Activated gamma-delta T cell treated with anti-CD3 and anti-CD28 coated beads, Interleukin-2, amount 50 U/mL, for 16 hours (primary cell): ENCODE data around the gene ULBP1.
"Not testable (repeated sequence)": the region's sequence is repeated elsewhere in the genome, so short reads cannot be mapped to it uniquely, and the experiment has no call there.

Experiments used
- DNase-seq: peaks from one replicate; pipeline ENCODE4 v3.0.0-alpha.2; 2020; ENCODE audit warnings: low read depth

The ULBP1 gene

DNA sequence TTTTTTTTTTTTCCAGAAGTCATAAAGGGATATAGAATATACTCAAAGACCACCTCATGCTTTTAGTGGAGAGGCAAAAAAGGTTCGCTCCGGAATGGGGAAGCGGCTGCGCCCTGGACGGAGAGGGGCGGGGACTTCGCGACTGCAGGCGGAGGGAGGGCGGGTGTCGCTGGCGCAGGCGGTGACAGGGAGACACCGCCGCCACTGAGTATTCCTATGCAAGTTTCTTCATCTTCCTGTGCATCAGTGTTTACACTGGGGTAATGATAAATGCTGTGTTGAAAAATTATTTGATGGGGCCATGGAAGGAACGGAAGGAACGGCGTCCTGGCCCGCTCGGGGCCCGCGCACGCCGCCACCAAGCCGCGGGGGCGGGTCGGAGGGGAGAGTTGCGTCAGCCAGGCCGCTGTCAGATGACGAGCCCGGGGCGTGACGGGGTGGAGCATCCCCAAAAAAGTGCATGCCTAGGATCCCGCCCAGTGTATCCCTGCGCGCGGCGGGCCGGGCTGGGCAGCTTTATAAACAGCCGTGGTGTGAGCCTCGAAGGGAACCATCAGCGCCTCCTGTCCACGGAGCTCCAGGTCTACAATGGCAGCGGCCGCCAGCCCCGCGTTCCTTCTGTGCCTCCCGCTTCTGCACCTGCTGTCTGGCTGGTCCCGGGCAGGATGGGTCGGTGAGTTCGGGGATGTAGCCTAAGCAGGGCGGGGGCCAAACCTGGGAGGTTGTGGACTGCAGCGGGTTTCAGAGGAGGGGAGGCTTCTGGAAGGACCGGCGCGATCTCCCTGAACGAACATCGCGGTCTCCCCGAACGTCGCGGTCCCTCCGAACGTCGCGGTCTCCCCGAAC, at the start of gene ULBP1:
ULBP1 (plus strand) TSS at position 482 of the 846 bp plus-strand sequence; CDS start at position 589, 107 bp downstream.
- DNase-seq: peak; percentile 51

DNA sequence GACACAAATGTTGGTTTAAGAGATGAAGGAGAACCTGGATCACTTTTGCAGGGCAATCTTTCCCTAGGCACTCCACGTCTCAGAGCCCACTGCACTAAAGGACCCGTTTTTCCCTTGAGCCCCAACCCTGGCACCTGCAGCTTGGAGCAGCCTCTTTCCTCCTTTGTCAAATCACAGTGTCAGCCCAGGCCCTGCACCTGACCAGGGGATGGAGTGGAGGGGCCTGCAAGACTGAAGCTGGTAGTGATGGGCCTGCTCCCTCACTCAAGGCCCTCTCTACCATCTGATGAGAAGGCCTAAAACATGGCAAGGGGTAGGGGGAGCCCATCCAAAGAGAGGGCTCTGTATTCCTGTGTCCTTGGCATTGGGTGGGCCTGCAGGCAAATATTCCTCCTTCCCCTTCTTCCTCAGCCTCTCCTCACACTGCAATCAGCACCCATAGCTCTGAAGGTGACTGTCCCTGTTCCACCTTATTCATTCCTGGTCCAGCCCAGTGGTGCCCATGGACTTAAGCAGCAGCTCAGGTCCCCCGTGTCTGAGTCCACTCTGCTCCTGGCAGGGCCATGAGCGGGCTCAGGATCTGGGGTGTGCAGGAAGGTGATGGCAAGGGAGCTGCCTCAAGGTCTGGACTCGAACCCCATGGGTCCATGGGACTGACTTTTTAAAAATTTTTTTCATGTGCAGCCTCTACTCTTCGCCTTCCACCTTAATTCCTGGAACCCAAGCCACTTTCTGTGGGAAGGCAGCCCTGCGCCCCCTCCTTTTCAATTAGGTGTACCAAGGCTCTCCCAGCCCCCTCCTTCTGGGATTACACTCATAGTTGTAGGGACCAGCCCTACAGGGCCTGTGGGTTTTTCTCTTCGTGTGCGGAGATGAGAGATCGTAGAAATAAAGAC, 47.5 kb upstream of the ULBP1 start:
- DNase-seq: no peak

DNA sequence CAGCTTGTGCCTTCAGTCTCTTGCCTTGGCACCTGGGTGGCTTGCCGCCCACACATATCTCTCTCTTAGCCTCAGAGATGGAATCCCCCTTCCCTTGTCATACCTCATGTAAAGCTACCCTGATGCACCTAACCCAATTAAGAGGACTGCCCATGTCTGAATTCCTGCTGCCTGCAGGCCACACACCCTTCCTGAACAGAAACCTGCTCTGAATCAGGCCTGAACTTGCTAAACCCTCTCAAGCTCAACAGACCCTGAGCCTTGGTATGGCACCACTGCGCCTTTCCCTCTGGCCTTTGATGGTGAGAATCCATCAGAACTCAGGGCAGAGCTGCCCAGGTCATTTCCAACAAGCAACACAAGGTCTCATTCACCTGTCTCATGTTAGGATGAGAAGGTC, 46.1 kb upstream of the ULBP1 start:
- no peak for DNase-seq

GRCh38 chr6:149918151-149918905, 45.4 kb upstream of the ULBP1 start:
- DNase-seq: no peak

DNA sequence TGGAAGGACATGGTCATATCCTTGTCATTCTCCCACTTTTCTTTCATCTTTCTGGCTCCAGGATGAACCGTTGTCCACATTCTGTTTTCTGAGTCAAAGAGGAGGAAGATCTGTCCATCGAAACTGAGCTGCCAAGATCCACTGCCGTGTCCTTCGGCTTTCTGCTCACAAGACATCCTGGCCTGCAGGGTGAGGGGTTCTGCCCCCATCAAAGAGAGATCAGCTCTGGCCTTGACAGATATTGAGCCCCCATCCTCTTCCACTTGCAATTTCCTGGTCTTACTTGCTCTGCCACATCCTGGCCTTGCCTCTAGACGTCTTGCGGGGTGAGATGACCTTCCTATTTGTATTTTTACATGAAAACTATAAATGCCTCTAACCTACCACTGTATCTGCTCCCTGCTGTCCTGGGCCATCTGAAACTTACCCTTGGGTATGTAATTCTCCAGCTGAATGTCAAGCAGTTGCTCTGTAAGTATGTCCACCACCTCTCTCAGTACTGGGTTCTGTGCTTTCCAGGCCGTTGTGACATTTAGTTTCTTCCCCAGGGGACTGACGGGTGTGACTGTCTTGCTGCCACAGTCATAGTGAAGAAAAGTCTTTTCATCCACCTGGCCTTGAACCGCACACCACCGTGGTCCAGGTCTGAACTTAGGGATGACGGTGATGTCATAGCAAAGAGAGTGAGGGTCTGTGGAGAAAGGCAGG, 44.5 kb upstream of the ULBP1 start:
- DNase-seq: not testable (repeated sequence)

DNA sequence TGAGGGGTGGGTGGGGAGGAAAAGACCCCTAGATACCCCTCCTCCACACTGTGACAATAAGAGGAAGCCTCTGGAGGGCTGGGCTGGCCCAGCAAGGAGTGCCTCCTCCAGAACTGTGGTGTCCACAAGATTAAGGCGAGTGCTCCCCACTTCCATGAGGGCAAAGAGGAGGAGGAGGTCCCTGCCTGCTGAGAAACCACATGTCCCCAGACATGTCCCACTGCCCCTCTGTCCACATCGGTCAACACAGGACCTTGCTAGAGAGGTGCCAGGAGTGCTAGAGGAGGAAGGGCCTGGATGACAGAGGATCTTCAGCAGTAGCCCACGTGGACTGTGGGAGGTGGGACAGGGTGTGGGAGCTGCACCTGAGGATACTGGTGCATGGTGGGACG, 43.9 kb upstream of the ULBP1 start:
- no peak for DNase-seq

- DNase-seq: no peak
These were observed 42.4 kb upstream of the ULBP1 start for GRCh38 chr6:149921361-149921760.

- not testable (repeated sequence) for DNase-seq
These were observed 41.7 kb upstream of the ULBP1 start for GRCh38 chr6:149922091-149922490.

DNA sequence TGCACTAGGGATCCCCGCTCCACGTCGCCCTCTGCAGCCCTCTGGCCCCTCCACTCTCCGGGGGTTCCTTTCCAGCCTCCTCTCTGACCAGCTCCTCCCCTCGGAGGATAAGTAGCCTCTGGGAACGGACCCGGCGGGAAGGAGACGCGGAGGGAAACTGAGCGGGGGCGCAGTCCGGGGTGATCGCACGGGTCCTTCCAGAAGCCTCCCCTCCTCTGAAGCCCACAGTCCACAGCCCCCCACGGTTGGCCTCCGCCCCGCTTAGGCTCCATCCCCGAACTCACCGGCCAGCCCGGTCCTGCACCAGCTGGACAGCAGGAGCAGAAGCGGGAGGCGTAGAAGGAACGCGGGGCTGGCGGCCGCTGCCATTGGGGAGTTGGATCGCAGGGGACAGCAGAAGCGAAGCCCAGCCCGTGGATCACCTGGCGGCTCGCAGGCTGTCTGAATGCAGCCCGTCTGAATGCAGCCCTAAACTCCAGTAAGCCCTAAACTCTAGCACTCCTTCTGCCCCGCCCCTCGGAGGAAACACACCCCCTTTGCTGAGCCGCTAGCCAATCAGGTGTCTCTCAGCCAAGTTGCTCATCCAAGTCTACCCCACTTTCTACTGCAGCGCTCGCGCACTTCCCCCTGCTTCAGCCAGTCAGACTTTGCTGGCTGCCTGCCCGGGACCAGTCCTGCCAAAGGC, 41.0 kb upstream of the ULBP1 start, which contains the start of gene RAET1G:
RAET1G (minus strand) TSS at position 480 of the 685 bp plus-strand sequence; CDS start at position 369, 111 bp downstream.
- peak; percentile 62 for DNase-seq

DNA sequence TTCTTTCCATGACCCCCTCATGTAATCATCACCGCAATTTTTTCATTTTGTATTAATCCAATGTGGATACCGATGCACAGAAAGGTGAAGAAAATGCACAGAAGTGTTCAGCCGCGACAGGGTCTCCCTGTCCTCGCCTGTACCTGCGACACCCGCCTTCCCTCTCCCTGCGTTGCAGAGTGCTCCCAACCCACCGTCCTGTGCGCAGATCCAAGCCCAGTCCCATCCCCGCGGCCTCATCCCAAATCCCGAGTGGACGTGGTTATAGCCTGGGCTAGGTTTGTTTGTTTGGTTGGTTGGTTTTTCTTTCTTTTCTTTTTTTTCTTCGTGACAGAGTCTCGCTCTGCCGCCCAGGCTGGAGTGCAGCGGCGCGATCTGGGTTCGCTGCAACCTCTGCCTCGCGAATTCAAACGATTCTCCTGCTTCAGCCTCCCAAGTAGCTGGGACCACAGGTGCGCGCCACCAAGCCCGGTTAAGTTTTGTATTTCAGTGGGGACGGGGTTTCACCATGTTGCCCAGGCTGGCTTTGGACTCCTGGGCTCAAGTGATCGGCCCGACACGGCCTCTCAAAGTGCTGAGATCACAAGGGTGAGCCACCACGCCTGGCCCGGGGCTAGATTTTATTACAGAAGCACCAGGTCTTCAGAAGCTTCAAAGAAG, 40.3 kb upstream of the ULBP1 start:
- DNase-seq: no peak

DNA sequence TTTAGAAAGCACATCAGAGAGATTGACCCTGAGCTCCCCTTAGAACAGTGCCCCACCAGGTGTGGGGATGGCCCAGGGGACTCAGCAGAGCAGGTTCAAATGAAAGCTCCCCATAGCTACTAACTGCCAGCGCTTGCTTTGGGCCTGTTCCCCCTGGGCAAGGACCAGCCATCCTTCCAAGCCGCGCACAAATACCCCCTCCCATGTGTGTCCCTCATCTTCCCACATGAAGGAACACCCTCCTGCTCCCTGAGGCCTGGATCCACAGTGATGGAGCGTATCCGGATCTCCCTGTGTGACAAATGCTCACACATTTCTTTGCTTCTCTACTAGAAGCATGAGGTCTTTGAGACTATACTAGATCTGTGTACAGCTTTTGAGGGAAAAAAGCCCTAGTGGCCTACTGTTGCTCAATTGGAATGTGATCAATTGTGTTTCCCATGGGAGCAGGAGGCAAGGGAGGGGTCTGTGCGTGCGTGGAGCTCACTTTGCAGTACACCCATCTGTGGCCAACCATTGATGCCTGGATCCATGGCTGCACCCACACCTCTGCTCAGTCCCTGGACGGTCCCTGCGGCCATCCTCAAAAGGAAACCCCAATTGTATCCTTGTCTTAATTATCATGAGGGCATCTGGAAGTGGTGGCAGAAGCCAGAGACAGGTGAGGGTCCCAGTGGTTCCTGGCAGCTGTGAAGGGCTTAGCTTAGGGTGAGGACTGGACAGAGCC, 39.4 kb upstream of the ULBP1 start:
- DNase-seq: no peak

DNA sequence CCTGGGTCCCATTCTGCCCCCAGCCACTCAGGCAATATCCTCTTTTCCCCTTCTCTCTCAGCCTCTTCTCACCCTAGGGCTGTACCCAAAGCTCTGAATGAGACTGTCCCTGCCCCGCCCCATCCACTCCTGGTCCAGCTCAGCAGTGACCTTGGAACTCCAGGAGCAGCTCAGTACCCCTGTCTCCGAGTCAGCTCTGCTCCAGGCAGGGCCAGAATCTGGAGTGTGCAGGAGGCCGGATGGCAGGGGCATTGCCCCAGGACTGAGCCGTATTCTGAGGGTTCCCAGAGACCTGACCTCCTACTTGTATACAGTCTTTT, 38.9 kb upstream of the ULBP1 start:
- no peak for DNase-seq

DNA sequence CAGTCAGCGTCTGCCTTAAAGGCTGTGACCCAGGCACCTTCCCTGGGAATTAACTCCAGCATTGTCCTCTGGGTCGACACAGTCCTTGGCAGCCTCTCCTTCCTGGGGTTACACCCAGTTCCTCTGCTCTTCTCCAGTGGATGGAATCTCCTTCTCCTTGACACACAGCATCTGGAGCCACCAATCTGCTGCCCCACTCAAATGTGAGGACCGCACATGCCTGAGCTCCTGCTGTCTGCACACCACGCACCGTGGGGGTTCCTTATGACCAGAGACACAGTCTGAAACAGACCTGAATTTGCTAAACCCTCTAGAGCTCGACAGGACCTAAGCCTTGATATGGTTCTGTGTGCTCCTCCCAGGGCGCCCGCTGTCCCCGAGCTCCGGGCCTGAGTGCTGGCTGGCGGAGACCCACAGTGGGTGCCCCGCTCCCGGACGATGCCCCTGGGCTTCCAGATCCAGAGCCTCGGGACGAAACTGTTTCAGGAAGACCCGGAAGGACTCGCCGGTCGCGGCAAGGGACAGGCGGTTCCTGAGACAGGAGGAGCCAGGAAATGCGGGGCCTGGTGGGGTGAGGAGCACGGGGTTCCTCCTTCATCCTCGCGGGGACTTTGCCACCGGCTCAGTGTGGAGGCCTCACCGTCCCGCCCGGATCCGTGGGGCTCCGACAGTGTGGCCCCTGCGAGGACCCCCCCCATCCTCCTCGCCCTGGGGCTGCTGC, 38.3 kb upstream of the ULBP1 start:
- DNase-seq: no peak

GRCh38 chr6:149925974-149926777, 37.6 kb upstream of the ULBP1 start:
- peak; percentile 49 for DNase-seq

DNA sequence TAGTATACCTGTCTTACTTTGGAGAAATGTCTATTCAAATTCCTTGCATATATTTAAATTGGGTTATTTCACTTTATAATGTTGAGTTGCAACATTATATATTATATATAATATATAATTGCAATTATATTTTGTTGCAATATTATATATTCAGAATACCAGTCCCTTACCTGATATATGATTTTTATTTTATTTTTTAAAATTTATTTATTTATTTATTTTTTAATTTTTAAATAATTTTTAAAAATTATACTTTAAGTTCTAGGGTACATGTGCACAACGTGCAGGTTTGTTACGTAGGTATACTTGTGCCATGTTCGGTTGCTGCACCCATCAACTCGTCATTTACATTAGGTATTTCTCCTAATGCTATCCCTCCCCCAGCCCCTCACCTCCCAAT, 36.7 kb upstream of the ULBP1 start:
- not testable (repeated sequence) for DNase-seq

DNA sequence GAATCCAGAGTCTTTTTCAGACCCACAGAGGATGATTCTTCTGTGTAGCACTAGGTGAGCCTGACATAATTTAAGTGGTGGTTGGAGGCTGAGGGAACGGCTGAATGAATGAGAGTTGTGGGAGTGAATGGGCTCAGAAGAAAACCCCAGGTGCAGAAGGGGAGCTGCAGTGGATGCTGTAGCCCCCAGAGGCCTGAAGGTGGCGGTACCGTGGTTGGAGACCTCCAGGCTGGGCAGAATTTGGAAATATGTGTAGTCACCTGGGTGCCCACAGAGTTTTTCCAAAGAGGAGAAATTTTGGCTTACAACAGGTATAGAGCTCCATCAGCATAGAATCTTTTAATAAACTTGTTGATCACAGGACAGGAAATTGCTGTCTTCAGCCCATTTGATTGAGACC, 34.3 kb upstream of the ULBP1 start:
- DNase-seq: no peak

DNA sequence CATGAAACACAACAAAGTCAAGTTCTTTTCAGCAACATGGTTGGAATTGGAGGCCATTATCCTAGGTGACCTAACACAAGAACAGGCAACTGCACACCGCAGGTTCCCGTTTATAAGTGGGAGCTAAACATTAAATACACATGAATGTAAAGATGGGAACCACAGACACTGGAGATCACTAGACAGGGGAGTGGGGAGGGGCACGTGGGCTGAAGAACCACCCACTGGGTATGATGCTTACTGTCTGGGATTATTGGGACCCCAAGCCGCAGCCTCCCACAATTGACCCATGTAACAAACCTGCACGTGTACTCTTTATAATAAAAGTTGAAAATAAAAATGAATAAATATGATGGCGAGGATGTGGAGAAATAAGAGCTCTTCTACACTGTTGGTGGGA, 32.2 kb upstream of the ULBP1 start:
- DNase-seq: no peak

- no peak for DNase-seq
These were observed 30.7 kb upstream of the ULBP1 start for GRCh38 chr6:149933036-149933435.
